Activated naive CD8-positive, alpha-beta T cell treated with anti-CD3 and anti-CD28 coated beads, Interleukin-2, amount 50 U/mL, for 24 hours (primary cell): ENCODE results near the gene GGA1.

Source experiments
- ATAC-seq: fragments of 150-1000 bp; cut with Tn5 transposase; one replicate; pipeline ENCODE4 v1.10.0; 2021
- DNase-seq: peaks from one replicate; pipeline ENCODE4 v3.0.0; 2021
- H3K27ac Mint-ChIP-seq: one replicate; pipeline ENCODE4 v1.8.0; 2021; ENCODE audit warnings: mild to moderate bottlenecking, mixed read lengths
- H3K27me3 Mint-ChIP-seq: one replicate; pipeline ENCODE4 v1.8.0; 2021; ENCODE audit warnings: mixed read lengths
- H3K36me3 Mint-ChIP-seq: one replicate; pipeline ENCODE4 v1.8.0; 2021; ENCODE audit warnings: low read depth, mixed read lengths
- H3K4me1 Mint-ChIP-seq: one replicate; pipeline ENCODE4 v1.8.0; 2021; ENCODE audit warnings: mixed read lengths
- H3K4me3 Mint-ChIP-seq: one replicate; pipeline ENCODE4 v1.8.0; 2021; ENCODE audit warnings: mild to moderate bottlenecking, moderate library complexity, mixed read lengths
- H3K9me3 Mint-ChIP-seq: one replicate; pipeline ENCODE4 v1.8.0; 2021; ENCODE audit warnings: mixed read lengths

GGA1 gene

GRCh38 chr22:37627545-37627944, 18.9 kb downstream of the GGA1 start:
- DNase-seq: peak; percentile 50

GRCh38 chr22:37628830-37629229, 20.2 kb downstream of the GGA1 start:
- peaks cover 8% of the 10 kb centered on the region for H3K36me3 Mint-ChIP-seq
- H3K4me3 Mint-ChIP-seq: no peak overlapping the region
- DNase-seq (no peak), ATAC-seq (no peak)
- H3K27ac Mint-ChIP-seq: peak overlapping the region; percentile 52
- H3K9me3 Mint-ChIP-seq: no peaks in the 10 kb centered on the region
- peaks cover 67% of the 10 kb centered on the region for H3K4me1 Mint-ChIP-seq
- no peaks in the 10 kb centered on the region for H3K27me3 Mint-ChIP-seq

More at GRCh38 chr22:37627545-37627944, 18.9 kb downstream of the GGA1 start:
- Mint-ChIP-seq H3K4me3 (peak overlapping the region; percentile 28), H3K36me3 (peaks cover 13% of the 10 kb centered on the region), H3K27me3 (no peaks in the 10 kb centered on the region), H3K4me1 (peaks cover 62% of the 10 kb centered on the region), H3K27ac (peak overlapping the region; percentile 83), H3K9me3 (no peaks in the 10 kb centered on the region)
- ATAC-seq: peak; percentile 44

- DNase-seq (no peak), ATAC-seq (no peak)
- H3K27ac Mint-ChIP-seq: no peak overlapping the region
- H3K27me3 Mint-ChIP-seq: no peaks in the 10 kb centered on the region
- peaks cover 70% of the 10 kb centered on the region for H3K4me1 Mint-ChIP-seq
- H3K36me3 Mint-ChIP-seq: peaks cover 4% of the 10 kb centered on the region
- H3K4me3 Mint-ChIP-seq: no peak overlapping the region
- H3K9me3 Mint-ChIP-seq: no peaks in the 10 kb centered on the region
Measured at GRCh38 chr22:37629928-37630327, 21.3 kb downstream of the GGA1 start.

GRCh38 chr22:37630839-37631435, 22.3 kb downstream of the GGA1 start:
- DNase-seq (no peak), ATAC-seq (no peak)
- H3K4me1 Mint-ChIP-seq: peaks cover 70% of the 10 kb centered on the region
- H3K27ac Mint-ChIP-seq: peak overlapping the region; percentile 69
- peaks cover 4% of the 10 kb centered on the region for H3K36me3 Mint-ChIP-seq
- H3K4me3 Mint-ChIP-seq: no peak overlapping the region
- H3K27me3 Mint-ChIP-seq: no peaks in the 10 kb centered on the region
- no peaks in the 10 kb centered on the region for H3K9me3 Mint-ChIP-seq

GRCh38 chr22:37631448-37632173, 23.0 kb downstream of the GGA1 start:
- Mint-ChIP-seq H3K27ac (peak overlapping the region; percentile 69), H3K9me3 (no peaks in the 10 kb centered on the region), H3K4me3 (peak overlapping the region; percentile 43), H3K36me3 (peaks cover 4% of the 10 kb centered on the region), H3K27me3 (no peaks in the 10 kb centered on the region), H3K4me1 (peaks cover 70% of the 10 kb centered on the region)
- no peak for ATAC-seq
- DNase-seq: no peak

- H3K36me3 Mint-ChIP-seq: peaks cover 4% of the 10 kb centered on the region
- ATAC-seq: peak; percentile 4
- DNase-seq: peak; percentile 57
- no peaks in the 10 kb centered on the region for H3K27me3 Mint-ChIP-seq
- H3K9me3 Mint-ChIP-seq: no peaks in the 10 kb centered on the region
- H3K4me3 Mint-ChIP-seq: peak overlapping the region; percentile 65
- peak overlapping the region; percentile 85 for H3K27ac Mint-ChIP-seq
- peaks cover 70% of the 10 kb centered on the region for H3K4me1 Mint-ChIP-seq
Measured at GRCh38 chr22:37632174-37633088, 23.8 kb downstream of the GGA1 start.

- Mint-ChIP-seq H3K27me3 (no peaks in the 10 kb centered on the region), H3K36me3 (peaks cover 2% of the 10 kb centered on the region), H3K4me3 (peak overlapping the region; percentile 65), H3K4me1 (peaks cover 70% of the 10 kb centered on the region), H3K9me3 (no peaks in the 10 kb centered on the region), H3K27ac (peak overlapping the region; percentile 85)
- DNase-seq (peak; percentile 73), ATAC-seq (peak; percentile 57)
Measured at GRCh38 chr22:37633089-37633624, 24.5 kb downstream of the GGA1 start.

- peak; percentile 82 for ATAC-seq
- DNase-seq: peak; percentile 83
Measured at GRCh38 chr22:37633625-37634416, 25.2 kb downstream of the GGA1 start.

GRCh38 chr22:37634417-37634924, 25.8 kb downstream of the GGA1 start:
- H3K36me3 Mint-ChIP-seq: peaks cover 2% of the 10 kb centered on the region
- H3K27ac Mint-ChIP-seq: peak overlapping the region; percentile 86
- H3K4me1 Mint-ChIP-seq: peaks cover 75% of the 10 kb centered on the region
- H3K4me3 Mint-ChIP-seq: peak overlapping the region; percentile 73
- no peaks in the 10 kb centered on the region for H3K9me3 Mint-ChIP-seq
- H3K27me3 Mint-ChIP-seq: no peaks in the 10 kb centered on the region
- ATAC-seq (no peak), DNase-seq (no peak)

More at GRCh38 chr22:37633625-37634416, 25.2 kb downstream of the GGA1 start:
- Mint-ChIP-seq H3K4me3 (peak overlapping the region; percentile 73), H3K27ac (peak overlapping the region; percentile 86), H3K27me3 (no peaks in the 10 kb centered on the region), H3K4me1 (peaks cover 72% of the 10 kb centered on the region), H3K36me3 (peaks cover 2% of the 10 kb centered on the region), H3K9me3 (no peaks in the 10 kb centered on the region)

GRCh38 chr22:37635157-37635556, 26.5 kb downstream of the GGA1 start:
- H3K4me3 Mint-ChIP-seq: no peak overlapping the region
- H3K27ac Mint-ChIP-seq: peak overlapping the region; percentile 86
- DNase-seq: no peak
- no peaks in the 10 kb centered on the region for H3K9me3 Mint-ChIP-seq
- H3K36me3 Mint-ChIP-seq: peaks cover 2% of the 10 kb centered on the region
- no peaks in the 10 kb centered on the region for H3K27me3 Mint-ChIP-seq
- peaks cover 75% of the 10 kb centered on the region for H3K4me1 Mint-ChIP-seq
- ATAC-seq: no peak

GRCh38 chr22:37636186-37636948, 27.7 kb downstream of the GGA1 start:
- DNase-seq: no peak
- Mint-ChIP-seq H3K36me3 (peaks cover 4% of the 10 kb centered on the region), H3K9me3 (no peaks in the 10 kb centered on the region), H3K27ac (peak overlapping the region; percentile 75), H3K4me3 (no peak overlapping the region), H3K4me1 (peaks cover 80% of the 10 kb centered on the region), H3K27me3 (no peaks in the 10 kb centered on the region)
- ATAC-seq: no peak

- H3K4me3 Mint-ChIP-seq: no peak overlapping the region
- ATAC-seq (no peak), DNase-seq (no peak)
- H3K27ac Mint-ChIP-seq: peak overlapping the region; percentile 75
- H3K36me3 Mint-ChIP-seq: peaks cover 3% of the 10 kb centered on the region
- H3K9me3 Mint-ChIP-seq: no peaks in the 10 kb centered on the region
- peaks cover 78% of the 10 kb centered on the region for H3K4me1 Mint-ChIP-seq
- no peaks in the 10 kb centered on the region for H3K27me3 Mint-ChIP-seq
Measured at GRCh38 chr22:37636949-37637273, 28.3 kb downstream of the GGA1 start.

GRCh38 chr22:37638391-37639069, 29.9 kb downstream of the GGA1 start:
- H3K9me3 Mint-ChIP-seq: no peaks in the 10 kb centered on the region
- peaks cover 6% of the 10 kb centered on the region for H3K36me3 Mint-ChIP-seq
- H3K4me1 Mint-ChIP-seq: peaks cover 77% of the 10 kb centered on the region
- H3K4me3 Mint-ChIP-seq: peak overlapping the region; percentile 90
- peak overlapping the region; percentile 88 for H3K27ac Mint-ChIP-seq
- peak; percentile 50 for DNase-seq
- H3K27me3 Mint-ChIP-seq: no peaks in the 10 kb centered on the region
- peak; percentile 17 for ATAC-seq
